Lower leg skin (tissue), 3 donors: ENCODE data around the gene C19orf81.

Experiments used
- POLR2A ChIP-seq, 2 donors: fragments of 450-650 bp; IDR thresholded peaks; one replicate each; pipeline ENCODE4 v1.6.1; 2016 to 2017; ENCODE audit warnings: antibody characterized with exemption in 2 of 2, mild to moderate bottlenecking in 1 of 2, moderate library complexity in 1 of 2
- TF ChIP-seq, protein P1 (sequence below), 3 donors: fragments of 450-650 bp; IDR thresholded peaks; one replicate each; pipeline ENCODE4 v1.5.1; 2016; ENCODE audit warnings: antibody characterized with exemption in 3 of 3, mild to moderate bottlenecking in 3 of 3, moderate library complexity in 2 of 3

DNA sequence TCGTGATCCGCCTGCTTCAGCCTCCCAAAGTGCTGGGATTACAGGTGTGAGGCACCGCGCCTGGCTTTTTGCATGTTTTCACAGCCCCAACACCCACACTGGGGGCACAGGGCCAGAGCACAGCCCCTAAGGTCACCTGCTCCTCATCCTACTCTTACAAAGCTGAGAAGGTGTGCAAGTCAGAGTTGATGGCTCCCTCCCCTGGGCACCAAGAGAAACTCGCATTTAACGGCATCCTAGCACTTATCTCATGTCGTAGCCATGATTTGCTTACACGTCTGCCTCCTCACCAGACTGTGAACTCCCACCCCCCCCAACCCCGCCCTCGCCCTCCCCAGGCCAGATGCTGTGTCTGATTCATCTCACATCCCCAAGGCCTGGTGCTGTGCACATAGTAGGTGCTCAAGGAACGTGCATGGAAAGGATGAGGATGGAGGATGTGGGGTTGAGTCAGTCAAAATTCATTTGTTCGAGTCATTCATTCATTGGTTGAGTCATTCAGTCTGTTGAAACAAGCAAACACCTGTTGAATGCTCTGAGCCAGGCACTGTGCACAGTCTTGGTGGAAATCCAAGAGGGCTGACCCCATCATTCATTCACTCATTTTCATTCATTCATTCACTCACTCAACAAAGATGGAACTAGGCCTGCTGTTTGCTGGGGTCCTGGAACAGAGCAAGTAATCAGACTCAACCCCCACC, 59.1 kb downstream of the C19orf81 start:
- TF ChIP-seq POLR2A (IDR thresholded peaks at IDR 0.05) = no peak
- TF ChIP-seq, protein P1, sequence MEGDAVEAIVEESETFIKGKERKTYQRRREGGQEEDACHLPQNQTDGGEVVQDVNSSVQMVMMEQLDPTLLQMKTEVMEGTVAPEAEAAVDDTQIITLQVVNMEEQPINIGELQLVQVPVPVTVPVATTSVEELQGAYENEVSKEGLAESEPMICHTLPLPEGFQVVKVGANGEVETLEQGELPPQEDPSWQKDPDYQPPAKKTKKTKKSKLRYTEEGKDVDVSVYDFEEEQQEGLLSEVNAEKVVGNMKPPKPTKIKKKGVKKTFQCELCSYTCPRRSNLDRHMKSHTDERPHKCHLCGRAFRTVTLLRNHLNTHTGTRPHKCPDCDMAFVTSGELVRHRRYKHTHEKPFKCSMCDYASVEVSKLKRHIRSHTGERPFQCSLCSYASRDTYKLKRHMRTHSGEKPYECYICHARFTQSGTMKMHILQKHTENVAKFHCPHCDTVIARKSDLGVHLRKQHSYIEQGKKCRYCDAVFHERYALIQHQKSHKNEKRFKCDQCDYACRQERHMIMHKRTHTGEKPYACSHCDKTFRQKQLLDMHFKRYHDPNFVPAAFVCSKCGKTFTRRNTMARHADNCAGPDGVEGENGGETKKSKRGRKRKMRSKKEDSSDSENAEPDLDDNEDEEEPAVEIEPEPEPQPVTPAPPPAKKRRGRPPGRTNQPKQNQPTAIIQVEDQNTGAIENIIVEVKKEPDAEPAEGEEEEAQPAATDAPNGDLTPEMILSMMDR (IDR thresholded peaks at IDR 0.05) = no peak
